Stomach (tissue), 9 donors: ENCODE measurements around the gene CXCL1. TPM values are rescaled to one million over a fixed set of nuclear protein-coding genes. Genes with fewer than 3 reads are reported as not detected.

ENCODE experiments used
- DNase-seq, 2 donors: peaks; one replicate each; pipeline versions ENCODE4 v3.0.0 to v3.0.0-alpha.2; 2013 to 2019
- H3K27ac ChIP-seq, 5 donors: fragments of 200-600 bp in 4 of 5; sonication (generic) in 4 of 5; one replicate each; pipeline ENCODE4 v1.5.1; 2013 to 2019; ENCODE audit warnings: mild to moderate bottlenecking in 1 of 5, moderate library complexity in 1 of 5
- H3K27me3 ChIP-seq, 3 donors: fragments of 200-600 bp; sonication (generic); one replicate each; pipeline ENCODE4 v1.5.1; 2017 to 2019; ENCODE audit warnings: mixed run types in 1 of 3
- H3K36me3 ChIP-seq, 4 donors: fragments of 200-600 bp; sonication (generic); 1 replicate in 3 of 4; 2 replicates in 1 of 4; pipeline ENCODE4 v1.5.1; 2016 to 2019
- H3K4me1 ChIP-seq, 4 donors: fragments of 200-600 bp; sonication (generic); one replicate each; pipeline ENCODE4 v1.5.1; 2016 to 2019
- H3K4me3 ChIP-seq, 4 donors: fragments of 200-600 bp; sonication (generic) in 3 of 4; one replicate each; pipeline ENCODE4 v1.5.1; 2016 to 2019; ENCODE audit warnings: mild to moderate bottlenecking in 1 of 4
- H3K9me3 ChIP-seq, 4 donors: fragments of 200-600 bp; sonication (generic); one replicate each; pipeline ENCODE4 v1.5.1; 2016 to 2019
- CTCF ChIP-seq, 7 experiments: fragments of 450-650 bp in 4 of 7; fragments of 200-600 bp in 3 of 7; sonication (generic) in 3 of 7; IDR thresholded peaks; one replicate each; pipeline ENCODE4 v1.5.1; 2016 to 2019; ENCODE audit warnings: antibody characterized with exemption in 7 of 7, control low read depth in 2 of 7, mild to moderate bottlenecking in 1 of 7
- EP300 ChIP-seq: sonication (generic); formaldehyde crosslinking; IDR thresholded peaks from one replicate; pipeline ENCODE4 v1.6.1; 2017; ENCODE audit warnings: antibody characterized with exemption
- POLR2A ChIP-seq, 4 donors: fragments of 450-650 bp; IDR thresholded peaks; one replicate each; pipeline ENCODE4 v1.6.1; 2016; ENCODE audit warnings: antibody characterized with exemption in 4 of 4, control low read depth in 2 of 4, mild to moderate bottlenecking in 1 of 4, moderate library complexity in 1 of 4
- POLR2AphosphoS5 ChIP-seq, 3 donors: sonication (generic); formaldehyde crosslinking; IDR thresholded peaks; one replicate each; pipeline ENCODE4 v1.6.1; 2016; ENCODE audit warnings: antibody characterized with exemption in 3 of 3
- WGBS, 5 donors: extraction: QIAGEN DNeasy Blood & Tissue Kit in 3 of 5; methylation state at CpG; one replicate each; pipeline versions ENCODE4 v1.1.5 to v1.1.7; 2013 to 2018; 5-methylcytosine and 5-hydroxymethylcytosine counted together
- intact Hi-C: fragments of 100-400 bp; cut with DNase I; formaldehyde crosslinking; loops from one replicate; pipeline ENCODE4 v1.15.1; 2023; ENCODE audit warnings: low total_unique reads
- polyA plus RNA-seq, 3 donors: library from polyadenylated mRNA; stranded (reverse); fragments of 200-250 nt; gene quantifications; one replicate each; pipeline ENCODE4 v1.2.3, GENCODE V29; 2013
- total RNA-seq, 5 donors: library from RNA; depleted of rRNA; stranded (reverse); fragments of >200 nt; gene quantifications; one replicate each; pipeline versions ENCODE4 v1.1.0 to v1.2.3, GENCODE V29; 2014 to 2016
- donor health status: healthy with polysubstance abuse.
- donor health status: Bipolar disorder and iron deficiency.
- donor health status: healthy.

The CXCL1 gene
- total and polyA plus RNA-seq, 8 donors: 1.8 to 62.1 (median 30.1) TPM

DNA sequence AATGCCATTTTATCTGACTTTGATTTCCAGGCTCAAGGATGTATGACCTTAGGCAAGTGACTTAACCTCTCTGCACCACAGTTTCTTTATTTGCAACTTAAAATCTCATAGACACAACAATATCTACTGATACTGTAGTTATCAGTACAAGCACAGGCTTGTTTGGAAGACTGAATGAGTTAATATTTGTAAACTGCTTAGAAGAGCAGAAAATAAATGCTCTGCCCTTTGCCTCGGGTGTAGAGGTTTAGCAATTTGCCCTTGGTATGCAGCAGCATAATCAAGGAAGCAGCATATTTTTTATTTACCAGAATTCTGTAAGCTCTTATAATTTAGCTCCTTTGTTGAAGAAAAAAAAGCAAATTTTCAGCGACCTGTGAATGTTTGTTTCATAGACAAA is 2.9 kb upstream of the CXCL1 start:
- Histone ChIP-seq H3K27me3 (peaks cover 0 to 10% (median 8%) of the 10 kb centered on the region in 3 donors), H3K27ac (no peak overlapping the region), H3K4me1 (peaks cover 3 to 20% (median 18%) of the 10 kb centered on the region in 4 donors), H3K4me3 (no peak overlapping the region), H3K9me3 (no peaks in the 10 kb centered on the region), H3K36me3 (no peaks in the 10 kb centered on the region)
- intact Hi-C loops: no loop called here
- TF ChIP-seq POLR2AphosphoS5 (IDR thresholded peaks at IDR 0.05): no peak
- no peak for DNase-seq
- 33 to 42% (median 39%) methylated on average over 2 of the region's 2 CpGs for WGBS, 5 donors

DNA sequence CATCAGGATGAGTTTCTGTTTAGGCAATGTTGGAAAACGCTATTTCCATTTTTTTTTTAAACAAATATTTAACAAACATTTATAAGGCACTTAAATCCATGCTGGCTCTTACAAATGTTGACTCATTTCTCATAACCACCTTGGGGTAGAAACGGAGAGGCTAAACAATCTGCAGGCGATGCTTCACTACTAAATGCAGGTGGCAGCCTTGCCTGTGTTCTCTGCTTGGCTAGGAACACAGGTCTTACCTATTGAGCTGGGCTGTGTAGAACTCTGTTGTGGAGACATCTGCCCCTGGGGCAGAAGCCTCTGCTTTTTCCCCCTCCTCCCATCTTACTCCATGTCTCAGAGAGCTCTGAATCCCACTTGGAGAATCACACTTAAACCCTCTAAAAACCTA is 1.4 kb upstream of the CXCL1 start:
- peak; percentile 40 to 73 for DNase-seq

DNA sequence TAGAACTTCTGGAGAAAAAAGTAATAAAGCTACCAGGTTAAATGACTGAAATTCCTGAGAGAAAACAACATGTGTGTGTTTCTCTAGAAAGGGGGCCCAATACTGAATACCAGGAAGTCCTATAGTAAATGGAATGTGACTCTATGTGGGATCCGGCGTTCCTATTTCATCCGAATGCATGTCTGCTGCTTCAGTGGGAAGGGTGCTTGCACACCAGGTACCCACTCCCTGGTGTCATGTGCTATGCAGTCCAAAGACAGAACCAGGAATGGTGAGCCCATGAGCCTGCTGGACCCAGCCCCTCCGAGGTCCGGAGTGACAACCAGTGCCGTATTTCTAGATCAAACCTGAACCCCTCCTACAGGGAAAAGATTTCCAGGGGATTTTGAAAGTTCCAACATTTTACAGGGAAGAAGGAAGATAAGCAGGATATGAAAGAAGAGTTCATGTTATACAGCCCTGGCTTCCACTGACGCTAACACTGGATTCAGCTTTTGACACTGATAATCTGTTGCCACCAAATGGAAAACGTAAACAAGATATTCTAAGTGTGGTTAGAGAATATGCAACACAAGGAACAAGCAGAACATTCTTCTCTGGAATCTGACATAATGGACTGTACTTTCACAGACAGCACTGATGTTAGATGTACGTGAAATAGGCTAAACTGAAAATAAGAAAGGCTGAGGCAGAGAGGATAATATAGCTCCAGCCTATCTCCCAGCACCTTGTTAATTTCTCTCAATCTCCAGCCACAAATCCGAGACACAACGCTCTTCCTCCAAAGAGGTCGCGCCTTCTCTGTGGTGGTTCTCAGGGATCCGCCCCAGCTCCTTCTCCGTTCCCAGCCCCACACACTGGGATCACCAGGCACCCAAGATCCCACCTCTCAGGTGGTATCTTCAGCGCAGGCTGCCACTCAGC is 725 bp upstream of the CXCL1 start:
- intact Hi-C loops: no loop called here
- peak overlapping the region; percentile 53 to 65 (median 58) for H3K4me3 ChIP-seq
- H3K27ac ChIP-seq: peak overlapping the region; percentile 37 to 80 (median 63)
- peaks cover 3 to 20% (median 18%) of the 10 kb centered on the region in 4 donors for H3K4me1 ChIP-seq
- no peak for DNase-seq
- H3K9me3 ChIP-seq: no peaks in the 10 kb centered on the region
- WGBS, 5 donors: 30 to 34% (median 30%) methylated on average over 16 of the region's 16 CpGs
- H3K27me3 ChIP-seq: peaks cover 0 to 10% (median 8%) of the 10 kb centered on the region in 3 donors
- TF ChIP-seq CTCF (IDR thresholded peaks at IDR 0.05) (no peak), EP300 (no peak), POLR2AphosphoS5 (IDR thresholded peaks at IDR 0.05) (no peak), POLR2A (IDR thresholded peaks at IDR 0.05) (no peak)
- no peaks in the 10 kb centered on the region for H3K36me3 ChIP-seq

More for the DNA sequence above, 1.4 kb upstream of the CXCL1 start:
- Histone ChIP-seq H3K4me1 (peaks cover 3 to 20% (median 18%) of the 10 kb centered on the region in 4 donors), H3K9me3 (no peaks in the 10 kb centered on the region), H3K4me3 (peak overlapping the region in 1 of 4 donors; percentile 65), H3K27me3 (peaks cover 0 to 10% (median 8%) of the 10 kb centered on the region in 3 donors), H3K36me3 (no peaks in the 10 kb centered on the region), H3K27ac (peak overlapping the region in 1 of 5 donors; percentile 79)
- TF ChIP-seq POLR2A (IDR thresholded peaks at IDR 0.05) (no peak), POLR2AphosphoS5 (IDR thresholded peaks at IDR 0.05) (no peak), EP300 (no peak), CTCF (IDR thresholded peaks at IDR 0.05) (no peak)
- intact Hi-C loops: no loop called here
- WGBS, 5 donors: 32 to 58% (median 40%) methylated on average over 3 of the region's 3 CpGs

DNA sequence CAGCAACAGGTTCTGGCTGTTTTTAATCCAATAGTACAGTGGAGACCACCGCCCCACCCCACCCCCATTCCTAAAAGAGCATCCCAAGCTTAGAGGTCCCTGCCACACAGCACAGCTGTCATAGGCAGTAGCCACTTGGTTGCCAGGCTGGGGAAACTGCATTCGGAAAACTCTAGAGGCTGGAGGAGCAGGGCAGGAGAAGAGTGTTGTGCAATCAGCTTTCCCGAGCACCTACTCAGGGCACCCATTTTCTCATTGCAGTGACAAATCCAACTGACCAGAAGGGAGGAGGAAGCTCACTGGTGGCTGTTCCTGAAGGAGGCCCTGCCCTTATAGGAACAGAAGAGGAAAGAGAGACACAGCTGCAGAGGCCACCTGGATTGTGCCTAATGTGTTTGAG is 1.1 kb downstream of the CXCL1 start:
- Histone ChIP-seq H3K36me3 (no peaks in the 10 kb centered on the region), H3K4me3 (peak overlapping the region in 3 of 4 donors; percentile 57 to 65 (median 58)), H3K27ac (peak overlapping the region in 2 of 5 donors; percentile 79 to 80), H3K4me1 (peaks cover 3 to 20% (median 18%) of the 10 kb centered on the region in 4 donors), H3K27me3 (peaks cover 0 to 20% (median 8%) of the 10 kb centered on the region in 3 donors), H3K9me3 (no peaks in the 10 kb centered on the region)
- peak; percentile 23 to 29 for DNase-seq
- 64 to 85% (median 77%) methylated on average over 3 of the region's 3 CpGs for WGBS, 5 donors
- no peak for TF ChIP-seq POLR2AphosphoS5 (IDR thresholded peaks at IDR 0.05)
- intact Hi-C loops: no loop called here

GRCh38 chr4:73870768-73871167 is 1.6 kb downstream of the CXCL1 start:
- 76 to 91% (median 88%) methylated on average over 1 of the region's 1 CpG for WGBS, 5 donors
- DNase-seq: no peak
- peaks cover 3 to 20% (median 18%) of the 10 kb centered on the region in 4 donors for H3K4me1 ChIP-seq
- peaks cover 0 to 20% (median 8%) of the 10 kb centered on the region in 3 donors for H3K27me3 ChIP-seq
- no peaks in the 10 kb centered on the region for H3K36me3 ChIP-seq
- H3K27ac ChIP-seq: peak overlapping the region in 2 of 5 donors; percentile 79 to 80
- intact Hi-C loops: no loop called here
- peak overlapping the region in 1 of 4 donors; percentile 65 for H3K4me3 ChIP-seq
- H3K9me3 ChIP-seq: no peaks in the 10 kb centered on the region
- TF ChIP-seq CTCF (IDR thresholded peaks at IDR 0.05) (no peak), POLR2A (IDR thresholded peaks at IDR 0.05) (no peak), EP300 (no peak), POLR2AphosphoS5 (IDR thresholded peaks at IDR 0.05) (no peak)
